Smooth muscle cell (in vitro differentiated cells): ENCODE data around the gene VPS35. TPM values are rescaled to one million over a fixed set of nuclear protein-coding genes. Genes with fewer than 3 reads are reported as not detected.

ENCODE experiments used
- DNase-seq: peaks from one replicate; lab custom pipeline; 2025; ENCODE audit not compliant: unreplicated experiment; lab: John Stamatoyannopoulos, UW
- H2AFZ ChIP-seq: fragments of 200-600 bp; sonication (generic); 2 replicates; pipeline ENCODE4 v1.6.0; 2016; ENCODE audit warnings: antibody characterized with exemption, low read depth, mild to moderate bottlenecking
- H3F3A ChIP-seq: fragments of 200-600 bp; sonication (generic); 2 replicates; pipeline ENCODE4 v1.6.0; 2017; ENCODE audit warnings: antibody characterized with exemption, low read depth
- H3K27ac ChIP-seq: fragments of 200-600 bp; sonication (generic); 2 replicates; pipeline ENCODE4 v1.5.1; 2016; ENCODE audit warnings: low read depth, mild to moderate bottlenecking
- H3K27me3 ChIP-seq: fragments of 200-600 bp; sonication (generic); 2 replicates; pipeline ENCODE4 v1.6.1; 2016; ENCODE audit warnings: low read depth, mild to moderate bottlenecking
- H3K36me3 ChIP-seq: fragments of 200-600 bp; sonication (generic); 2 replicates; pipeline ENCODE4 v1.5.1; 2016; ENCODE audit warnings: low read depth
- H3K4me1 ChIP-seq: fragments of 200-600 bp; sonication (generic); 2 replicates; pipeline ENCODE4 v1.5.1; 2016; ENCODE audit warnings: low read depth
- H3K4me2 ChIP-seq: fragments of 200-600 bp; sonication (generic); 2 replicates; pipeline ENCODE4 v1.6.0; 2016; ENCODE audit warnings: mild to moderate bottlenecking
- H3K4me3 ChIP-seq: fragments of 200-600 bp; sonication (generic); 2 replicates; pipeline ENCODE4 v1.5.1; 2016; ENCODE audit warnings: mild to moderate bottlenecking
- H3K79me2 ChIP-seq: fragments of 200-600 bp; sonication (generic); 2 replicates; pipeline ENCODE4 v1.6.0; 2016; ENCODE audit warnings: low read depth, mild to moderate bottlenecking
- H3K9ac ChIP-seq: fragments of 200-600 bp; sonication (generic); 2 replicates; pipeline ENCODE4 v1.6.0; 2016; ENCODE audit warnings: low read depth
- H3K9me3 ChIP-seq: fragments of 200-600 bp; sonication (generic); replicated peaks from 2 replicates; pipeline ENCODE4 v1.5.1; 2016; ENCODE audit warnings: low read depth
- H4K20me1 ChIP-seq: fragments of 200-600 bp; sonication (generic); 2 replicates; pipeline ENCODE4 v1.6.0; 2016; ENCODE audit warnings: low read depth
- CTCF ChIP-seq: fragments of 200-600 bp; sonication (generic); IDR thresholded peaks from 2 replicates; pipeline ENCODE4 v1.5.1; 2017; ENCODE audit warnings: borderline replicate concordance, mild to moderate bottlenecking, antibody characterized with exemption; ENCODE audit not compliant: insufficient read depth, poor library complexity, severe bottlenecking
- WGBS: methylation state at CpG from one replicate; pipeline ENCODE4 v1.1.7; 2016; ENCODE audit warnings: low lambda C conversion rate; 5-methylcytosine and 5-hydroxymethylcytosine counted together
- polyA plus RNA-seq: library from polyadenylated mRNA; unstranded; fragments of >200 nt; fragmentation: Nextera tagmentation; extraction: Ambion mirVana; gene quantifications from 2 replicates; pipeline ENCODE4 v1.2.1, GENCODE V29; 2016
- total RNA-seq: library from RNA; depleted of rRNA; stranded (reverse); fragments of >200 nt; gene quantifications from 2 replicates; pipeline ENCODE4 v1.2.3, GENCODE V29; 2014

VPS35 gene
- total and polyA plus RNA-seq, 2 experiments from 2014 or later = 59.5 to 103 TPM

- Histone ChIP-seq H3K27ac (no peak overlapping the region), H3F3A (no peaks in the 10 kb centered on the region), H3K36me3 (no peaks in the 10 kb centered on the region), H3K9ac (no peak overlapping the region), H3K79me2 (no peaks in the 10 kb centered on the region), H3K4me2 (no peak overlapping the region), H3K4me1 (no peaks in the 10 kb centered on the region), H4K20me1 (no peaks in the 10 kb centered on the region), H3K4me3 (no peak overlapping the region), H2AFZ (no peak overlapping the region), H3K27me3 (no peaks in the 10 kb centered on the region), H3K9me3 (no peaks in the 10 kb centered on the region)
- no peak for DNase-seq
- no peak for TF ChIP-seq CTCF
- WGBS = 90% methylated on average over 2 of the region's 2 CpGs
Observed at GRCh38 chr16:46717692-46718091, 28.7 kb upstream of the VPS35 start.

- Histone ChIP-seq H3F3A (no peaks in the 10 kb centered on the region), H4K20me1 (no peaks in the 10 kb centered on the region), H3K79me2 (no peaks in the 10 kb centered on the region), H3K27me3 (no peaks in the 10 kb centered on the region), H3K9me3 (no peaks in the 10 kb centered on the region), H3K36me3 (no peaks in the 10 kb centered on the region), H3K27ac (no peak overlapping the region), H3K4me3 (no peak overlapping the region), H2AFZ (no peak overlapping the region), H3K9ac (no peak overlapping the region), H3K4me2 (no peak overlapping the region), H3K4me1 (no peaks in the 10 kb centered on the region)
- no peak for TF ChIP-seq CTCF
- WGBS = 74% methylated on average over 6 of the region's 6 CpGs
- no peak for DNase-seq
Observed at GRCh38 chr16:46715769-46716305, 26.9 kb upstream of the VPS35 start.

- H3K36me3 ChIP-seq = no peaks in the 10 kb centered on the region
- DNase-seq = no peak
- WGBS = 94% methylated on average over 7 of the region's 7 CpGs
Observed at GRCh38 chr16:46714797-46715591, 26.0 kb upstream of the VPS35 start.

More at GRCh38 chr16:46714797-46715591, 26.0 kb upstream of the VPS35 start:
- no peak overlapping the region for H2AFZ ChIP-seq
- H3K79me2 ChIP-seq = no peaks in the 10 kb centered on the region
- H4K20me1 ChIP-seq = no peaks in the 10 kb centered on the region
- no peaks in the 10 kb centered on the region for H3K27me3 ChIP-seq
- no peak overlapping the region for H3K9ac ChIP-seq
- no peak overlapping the region for H3K27ac ChIP-seq
- H3K9me3 ChIP-seq = no peaks in the 10 kb centered on the region
- H3K4me2 ChIP-seq = no peak overlapping the region
- TF ChIP-seq CTCF = no peak
- no peak overlapping the region for H3K4me3 ChIP-seq
- H3F3A ChIP-seq = no peaks in the 10 kb centered on the region
- no peaks in the 10 kb centered on the region for H3K4me1 ChIP-seq
